GM21529 (cell line): ENCODE measurements around the gene ATG4C.

Source experiments
- ATAC-seq: cut with Tn5 transposase; IDR thresholded peaks from one replicate; pipeline ENCODE4 v1.9.1; 2021; ENCODE audit not compliant: unreplicated experiment

The ATG4C gene

GRCh38 chr1:62903982-62904855 is 120.3 kb downstream of the ATG4C start:
- no peak for ATAC-seq

- ATAC-seq, result no peak
Observed at GRCh38 chr1:62904856-62905225, 120.9 kb downstream of the ATG4C start.

- ATAC-seq, result no peak
Observed at GRCh38 chr1:62905309-62905708, 121.4 kb downstream of the ATG4C start.

- ATAC-seq, result no peak
Observed at GRCh38 chr1:62905872-62906271, 121.9 kb downstream of the ATG4C start.

GRCh38 chr1:62906428-62906886 is 122.5 kb downstream of the ATG4C start:
- ATAC-seq, result no peak

- ATAC-seq, result no peak
Observed at GRCh38 chr1:62908168-62908695, 124.3 kb downstream of the ATG4C start.

GRCh38 chr1:62912028-62912638 is 128.2 kb downstream of the ATG4C start:
- ATAC-seq, result no peak
